Liver (tissue), 3 donors: ENCODE measurements around the gene CACNA1C.

ENCODE experiments used
- NR2F2 ChIP-seq: IDR thresholded peaks from 2 replicates; pipeline ENCODE4 v1.6.1; 2016; ENCODE audit warnings: antibody characterized with exemption
- RXRA ChIP-seq, 2 donors: IDR thresholded peaks; 2 replicates each; pipeline ENCODE4 v1.6.1; 2017 to 2018; ENCODE audit warnings: antibody characterized with exemption in 2 of 2, mild to moderate bottlenecking in 1 of 2
- TF ChIP-seq, protein P1 (sequence below): fragments of 150-350 bp; IDR thresholded peaks from 2 replicates; pipeline ENCODE4 v1.5.1; 2017; ENCODE audit warnings: improper control_type of control experiment, low read depth, low read length; ENCODE audit not compliant: missing input control
- TF ChIP-seq, protein P2 (sequence below): IDR thresholded peaks from 2 replicates; pipeline ENCODE4 v1.6.1; 2016; ENCODE audit warnings: antibody characterized with exemption
- TF ChIP-seq, protein P3 (sequence below): IDR thresholded peaks from 2 replicates; pipeline ENCODE4 v1.6.1; 2016; ENCODE audit warnings: antibody characterized with exemption, mild to moderate bottlenecking
- TF ChIP-seq, protein P4 (sequence below): IDR thresholded peaks from 2 replicates; pipeline ENCODE4 v1.6.1; 2016; ENCODE audit warnings: antibody characterized with exemption
- donor health status: healthy.
- donor health status: healthy.

DNA sequence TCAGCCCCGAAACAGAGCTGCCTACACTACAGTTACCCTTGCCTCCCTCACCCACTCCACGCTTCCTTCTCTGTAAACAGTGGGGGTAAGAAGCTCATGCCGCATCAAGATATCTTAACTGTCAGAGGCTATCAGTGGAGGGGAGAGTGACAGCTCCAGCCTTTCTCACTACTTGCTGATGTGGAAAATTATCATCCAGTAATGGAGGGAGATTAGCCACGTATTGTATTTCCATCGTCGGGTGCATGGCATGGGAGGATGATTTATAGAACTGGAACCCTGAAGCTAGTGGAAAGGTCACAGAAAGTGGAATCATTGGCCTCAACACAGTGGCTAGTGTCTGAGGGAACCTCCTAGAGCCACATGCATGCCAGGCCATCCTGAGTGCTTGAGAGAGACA is 471.1 kb downstream of the CACNA1C start:
- TF ChIP-seq, protein P1, sequence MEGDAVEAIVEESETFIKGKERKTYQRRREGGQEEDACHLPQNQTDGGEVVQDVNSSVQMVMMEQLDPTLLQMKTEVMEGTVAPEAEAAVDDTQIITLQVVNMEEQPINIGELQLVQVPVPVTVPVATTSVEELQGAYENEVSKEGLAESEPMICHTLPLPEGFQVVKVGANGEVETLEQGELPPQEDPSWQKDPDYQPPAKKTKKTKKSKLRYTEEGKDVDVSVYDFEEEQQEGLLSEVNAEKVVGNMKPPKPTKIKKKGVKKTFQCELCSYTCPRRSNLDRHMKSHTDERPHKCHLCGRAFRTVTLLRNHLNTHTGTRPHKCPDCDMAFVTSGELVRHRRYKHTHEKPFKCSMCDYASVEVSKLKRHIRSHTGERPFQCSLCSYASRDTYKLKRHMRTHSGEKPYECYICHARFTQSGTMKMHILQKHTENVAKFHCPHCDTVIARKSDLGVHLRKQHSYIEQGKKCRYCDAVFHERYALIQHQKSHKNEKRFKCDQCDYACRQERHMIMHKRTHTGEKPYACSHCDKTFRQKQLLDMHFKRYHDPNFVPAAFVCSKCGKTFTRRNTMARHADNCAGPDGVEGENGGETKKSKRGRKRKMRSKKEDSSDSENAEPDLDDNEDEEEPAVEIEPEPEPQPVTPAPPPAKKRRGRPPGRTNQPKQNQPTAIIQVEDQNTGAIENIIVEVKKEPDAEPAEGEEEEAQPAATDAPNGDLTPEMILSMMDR, result no peak
- TF ChIP-seq, protein P2, sequence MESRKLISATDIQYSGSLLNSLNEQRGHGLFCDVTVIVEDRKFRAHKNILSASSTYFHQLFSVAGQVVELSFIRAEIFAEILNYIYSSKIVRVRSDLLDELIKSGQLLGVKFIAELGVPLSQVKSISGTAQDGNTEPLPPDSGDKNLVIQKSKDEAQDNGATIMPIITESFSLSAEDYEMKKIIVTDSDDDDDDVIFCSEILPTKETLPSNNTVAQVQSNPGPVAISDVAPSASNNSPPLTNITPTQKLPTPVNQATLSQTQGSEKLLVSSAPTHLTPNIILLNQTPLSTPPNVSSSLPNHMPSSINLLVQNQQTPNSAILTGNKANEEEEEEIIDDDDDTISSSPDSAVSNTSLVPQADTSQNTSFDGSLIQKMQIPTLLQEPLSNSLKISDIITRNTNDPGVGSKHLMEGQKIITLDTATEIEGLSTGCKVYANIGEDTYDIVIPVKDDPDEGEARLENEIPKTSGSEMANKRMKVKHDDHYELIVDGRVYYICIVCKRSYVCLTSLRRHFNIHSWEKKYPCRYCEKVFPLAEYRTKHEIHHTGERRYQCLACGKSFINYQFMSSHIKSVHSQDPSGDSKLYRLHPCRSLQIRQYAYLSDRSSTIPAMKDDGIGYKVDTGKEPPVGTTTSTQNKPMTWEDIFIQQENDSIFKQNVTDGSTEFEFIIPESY, result no peak
- TF ChIP-seq NR2F2 (no peak), RXRA (IDR thresholded peaks at IDR 0.05) (no peak)
- TF ChIP-seq, protein P3, sequence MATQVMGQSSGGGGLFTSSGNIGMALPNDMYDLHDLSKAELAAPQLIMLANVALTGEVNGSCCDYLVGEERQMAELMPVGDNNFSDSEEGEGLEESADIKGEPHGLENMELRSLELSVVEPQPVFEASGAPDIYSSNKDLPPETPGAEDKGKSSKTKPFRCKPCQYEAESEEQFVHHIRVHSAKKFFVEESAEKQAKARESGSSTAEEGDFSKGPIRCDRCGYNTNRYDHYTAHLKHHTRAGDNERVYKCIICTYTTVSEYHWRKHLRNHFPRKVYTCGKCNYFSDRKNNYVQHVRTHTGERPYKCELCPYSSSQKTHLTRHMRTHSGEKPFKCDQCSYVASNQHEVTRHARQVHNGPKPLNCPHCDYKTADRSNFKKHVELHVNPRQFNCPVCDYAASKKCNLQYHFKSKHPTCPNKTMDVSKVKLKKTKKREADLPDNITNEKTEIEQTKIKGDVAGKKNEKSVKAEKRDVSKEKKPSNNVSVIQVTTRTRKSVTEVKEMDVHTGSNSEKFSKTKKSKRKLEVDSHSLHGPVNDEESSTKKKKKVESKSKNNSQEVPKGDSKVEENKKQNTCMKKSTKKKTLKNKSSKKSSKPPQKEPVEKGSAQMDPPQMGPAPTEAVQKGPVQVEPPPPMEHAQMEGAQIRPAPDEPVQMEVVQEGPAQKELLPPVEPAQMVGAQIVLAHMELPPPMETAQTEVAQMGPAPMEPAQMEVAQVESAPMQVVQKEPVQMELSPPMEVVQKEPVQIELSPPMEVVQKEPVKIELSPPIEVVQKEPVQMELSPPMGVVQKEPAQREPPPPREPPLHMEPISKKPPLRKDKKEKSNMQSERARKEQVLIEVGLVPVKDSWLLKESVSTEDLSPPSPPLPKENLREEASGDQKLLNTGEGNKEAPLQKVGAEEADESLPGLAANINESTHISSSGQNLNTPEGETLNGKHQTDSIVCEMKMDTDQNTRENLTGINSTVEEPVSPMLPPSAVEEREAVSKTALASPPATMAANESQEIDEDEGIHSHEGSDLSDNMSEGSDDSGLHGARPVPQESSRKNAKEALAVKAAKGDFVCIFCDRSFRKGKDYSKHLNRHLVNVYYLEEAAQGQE, result no peak
- TF ChIP-seq, protein P4, sequence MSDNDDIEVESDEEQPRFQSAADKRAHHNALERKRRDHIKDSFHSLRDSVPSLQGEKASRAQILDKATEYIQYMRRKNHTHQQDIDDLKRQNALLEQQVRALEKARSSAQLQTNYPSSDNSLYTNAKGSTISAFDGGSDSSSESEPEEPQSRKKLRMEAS, result no peak
